GM10248 (cell line): Measurements from ENCODE around the gene TRIM2.

Experiments
- CTCF ChIA-PET: fragments of 300-600 bp; sonication (Branson Sonifier 250); formaldehyde crosslinking; extraction: SDS; loops from one replicate; lab custom pipeline; 2021; ENCODE audit warnings: antibody characterized with exemption; lab: Yijun Ruan, JAX
- POLR2A ChIA-PET: fragments of 350-650 bp; sonication (Branson Sonifier 250); formaldehyde crosslinking; extraction: SDS; loops from one replicate; lab custom pipeline; 2020; ENCODE audit warnings: antibody characterized with exemption; lab: Yijun Ruan, JAX
- DNase-seq: peaks from one replicate; pipeline ENCODE4 v3.0.0; 2012; ENCODE audit errors: extremely low spot score
- CTCF ChIP-seq: IDR thresholded peaks from 2 replicates; pipeline ENCODE4 v1.5.1; 2012; ENCODE audit warnings: mild to moderate bottlenecking, low read depth; ENCODE audit errors: extremely low read depth, missing control alignments, control extremely low read depth

TRIM2 gene

GRCh38 chr4:153174821-153175567 is 29.2 kb upstream of the TRIM2 start:
- CTCF ChIA-PET: no interaction called here
- TF ChIP-seq CTCF: no peak
- no peak for DNase-seq
- POLR2A ChIA-PET: no interaction called here

DNA sequence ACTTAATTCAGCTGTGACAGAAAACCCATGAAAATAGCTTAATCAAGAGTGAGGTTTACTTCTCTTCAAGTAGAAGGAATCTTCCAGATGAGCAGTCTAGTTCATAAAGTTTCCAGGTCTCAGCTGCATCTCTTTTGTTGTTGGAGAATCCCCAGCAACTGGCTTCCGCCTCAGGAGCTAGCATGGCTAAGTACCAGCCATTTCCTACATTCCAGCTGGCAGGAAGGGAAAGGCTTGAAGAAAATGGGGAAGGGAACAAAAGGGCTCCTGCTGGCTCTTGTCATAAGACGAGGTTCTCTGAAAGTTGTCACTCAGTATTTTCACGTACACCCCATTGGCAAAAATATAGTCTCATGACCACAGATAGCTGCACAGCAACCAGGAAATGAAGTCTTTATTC is 27.3 kb upstream of the TRIM2 start:
- DNase-seq: no peak
- no peak for TF ChIP-seq CTCF
- CTCF ChIA-PET: interaction anchor here (1.1 kb wide), 1 partner anchor 16 kb away, joined by 4 read pairs; no protein-coding TSS in a partner anchor
- POLR2A ChIA-PET: no interaction called here

DNA sequence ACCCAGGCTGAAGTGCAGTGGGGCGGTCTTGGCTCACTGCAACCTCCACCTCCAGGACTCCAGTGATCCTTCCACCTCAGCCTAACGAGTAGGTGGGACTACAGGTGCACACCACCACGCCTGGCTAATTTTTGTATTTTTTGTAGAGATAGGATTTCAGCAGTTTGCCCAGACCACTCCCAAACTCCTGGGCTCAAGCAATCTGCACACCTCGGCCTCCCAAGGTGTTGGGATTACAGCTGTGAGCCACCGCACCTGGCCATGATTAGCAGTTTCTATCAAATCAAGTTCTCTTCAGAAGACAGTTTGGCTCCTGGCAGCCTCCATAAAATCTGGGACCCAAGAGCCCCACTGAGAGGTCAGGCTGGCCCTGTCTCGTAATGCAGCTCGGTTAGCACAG is 26.4 kb upstream of the TRIM2 start:
- TF ChIP-seq CTCF: no peak
- ChIA-PET POLR2A (no interaction called here), CTCF (interaction anchor here (1.9 kb wide), 1 partner anchor 12 kb away, joined by 4 read pairs; no protein-coding TSS in a partner anchor)
- DNase-seq: no peak

DNA sequence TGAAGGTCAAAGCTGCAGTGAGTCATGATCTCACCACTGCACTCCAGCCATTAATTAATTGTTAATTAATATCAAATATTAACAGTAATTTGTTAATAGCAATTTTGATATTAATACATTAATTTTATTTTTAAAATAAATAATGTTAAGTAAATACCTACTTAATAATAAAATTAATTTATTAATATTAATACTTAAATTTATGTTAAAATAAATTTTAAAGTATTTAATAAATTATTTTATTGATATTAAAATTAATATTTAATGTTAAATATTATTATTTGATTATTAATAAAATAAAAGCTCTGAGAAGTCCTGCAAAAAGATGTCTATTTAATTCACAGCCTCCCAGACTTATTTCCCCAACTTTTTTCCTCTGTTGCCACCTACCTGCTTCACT is 25.1 kb upstream of the TRIM2 start:
- no peak for TF ChIP-seq CTCF
- DNase-seq: no peak
- ChIA-PET CTCF (interaction anchor here (1.5 to 2.6 kb wide), 3 partner anchors 8 to 17 kb away, joined by 3 to 10 read pairs (median 4); no protein-coding TSS in a partner anchor), POLR2A (no interaction called here)

- no peak for TF ChIP-seq CTCF
- ChIA-PET POLR2A (no interaction called here), CTCF (interaction anchor here (0.9 to 2.6 kb wide), 2 partner anchors 10 to 19 kb away, joined by 4 to 10 read pairs; no protein-coding TSS in a partner anchor)
- no peak for DNase-seq
Observed at GRCh38 chr4:153181293-153181692, 22.9 kb upstream of the TRIM2 start.

DNA sequence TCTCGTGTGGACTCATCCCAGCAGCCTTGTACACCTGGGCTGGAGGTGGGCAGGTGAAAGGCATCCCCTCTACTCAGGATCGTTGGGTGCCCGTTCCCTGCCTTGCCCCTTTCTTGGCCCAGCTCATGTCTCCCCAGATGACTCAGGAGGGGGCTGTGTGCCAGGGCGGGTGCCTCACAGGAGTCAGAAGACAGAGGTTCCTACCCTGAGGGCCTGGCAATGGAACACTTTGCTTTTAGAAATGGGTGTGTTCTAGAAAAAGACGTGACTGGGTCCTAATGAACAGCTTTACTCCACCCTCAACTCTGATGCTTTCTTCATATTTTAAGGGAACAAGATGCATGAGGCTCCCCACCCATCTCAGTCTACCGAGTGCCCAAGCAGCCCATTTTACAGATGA is 22.5 kb upstream of the TRIM2 start:
- no peak for TF ChIP-seq CTCF
- POLR2A ChIA-PET: no interaction called here
- DNase-seq: no peak
- CTCF ChIA-PET: interaction anchor here (0.9 to 2.6 kb wide), 2 partner anchors 11 to 19 kb away, joined by 4 to 10 read pairs; no protein-coding TSS in a partner anchor
